GM19043 (cell line): Measurements from ENCODE around the gene SDK1.

Experiments used
- ATAC-seq: cut with Tn5 transposase; IDR thresholded peaks from one replicate; pipeline ENCODE4 v1.9.1; 2021; ENCODE audit warnings: low read depth; ENCODE audit not compliant: unreplicated experiment

The SDK1 gene

DNA sequence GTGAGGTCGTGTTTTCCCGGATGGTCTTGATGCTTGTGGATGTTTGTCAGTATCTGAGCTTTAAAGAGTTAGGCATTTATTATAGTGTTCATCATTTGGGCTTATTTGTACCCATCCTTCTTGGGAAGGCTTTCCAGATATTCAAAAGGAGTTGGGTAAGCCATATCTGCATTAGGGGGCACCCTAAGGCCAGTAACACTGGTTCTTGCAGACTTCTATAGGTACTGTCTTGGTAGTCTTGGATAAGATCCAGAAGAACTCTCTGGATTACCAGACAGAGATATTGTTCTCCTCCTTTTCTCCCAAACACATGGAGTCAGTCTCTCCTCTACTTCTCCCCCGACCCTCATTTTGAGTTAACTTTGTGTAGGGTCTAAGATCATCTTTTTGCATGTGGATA lies 92.8 kb downstream of the SDK1 start:
- no peak for ATAC-seq

DNA sequence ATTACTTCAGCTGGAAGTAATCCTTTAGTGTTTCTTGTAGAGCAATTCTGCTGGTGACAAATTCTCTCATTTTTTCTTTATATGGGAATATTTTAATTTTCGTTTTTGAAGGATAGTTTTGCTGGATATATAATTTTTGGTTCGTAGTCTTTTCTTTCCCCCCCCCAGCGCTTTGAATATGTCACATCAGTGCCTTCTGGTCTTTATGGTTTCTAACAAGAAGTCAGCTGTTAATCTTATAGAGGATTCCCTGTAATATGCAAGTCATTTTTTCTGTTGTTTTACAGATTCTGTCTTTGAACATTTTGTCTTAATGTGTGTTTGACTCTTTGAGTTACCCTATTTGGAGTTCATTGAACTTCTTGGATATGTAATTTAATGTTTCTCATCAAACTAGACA lies 96.3 kb downstream of the SDK1 start:
- ATAC-seq = no peak

DNA sequence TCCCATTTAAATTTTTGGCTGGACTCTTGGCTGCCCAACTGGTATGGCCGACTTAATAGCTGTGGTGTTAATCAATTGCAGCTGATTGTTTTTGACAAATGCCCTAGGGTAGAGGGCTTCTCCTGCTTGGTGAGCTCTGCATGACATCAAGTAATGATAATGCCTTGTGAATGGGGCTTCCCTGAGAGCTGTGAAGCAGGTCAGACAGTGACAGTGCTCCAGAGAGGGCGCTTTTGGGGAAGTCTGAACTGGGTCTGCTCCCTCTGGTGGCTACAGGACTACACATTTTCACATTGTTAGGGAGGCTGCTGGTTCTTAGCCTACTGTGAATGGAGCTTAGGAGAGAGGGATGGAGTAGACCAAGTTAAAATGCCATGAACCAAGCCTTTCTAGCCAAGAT lies 98.8 kb downstream of the SDK1 start:
- ATAC-seq = no peak

DNA sequence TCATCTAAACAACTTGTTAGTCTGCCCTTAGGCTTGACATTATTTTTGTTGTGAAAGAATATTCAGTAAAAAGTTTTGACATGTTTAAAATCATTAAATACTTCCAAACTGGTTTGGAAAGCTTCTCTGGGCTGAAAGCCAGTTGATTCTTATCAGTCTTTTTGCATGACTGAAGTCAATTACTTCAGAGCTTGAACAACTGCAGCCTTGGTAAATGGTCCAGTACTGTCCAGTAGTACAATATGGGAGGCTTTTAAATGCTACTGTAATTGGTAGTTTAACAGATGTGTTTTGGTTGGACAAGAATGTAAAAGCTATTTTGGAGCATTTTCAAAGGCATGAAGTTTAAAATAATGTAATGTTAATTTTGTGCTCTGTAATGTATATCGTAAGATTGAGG lies 103.4 kb downstream of the SDK1 start:
- no peak for ATAC-seq

DNA sequence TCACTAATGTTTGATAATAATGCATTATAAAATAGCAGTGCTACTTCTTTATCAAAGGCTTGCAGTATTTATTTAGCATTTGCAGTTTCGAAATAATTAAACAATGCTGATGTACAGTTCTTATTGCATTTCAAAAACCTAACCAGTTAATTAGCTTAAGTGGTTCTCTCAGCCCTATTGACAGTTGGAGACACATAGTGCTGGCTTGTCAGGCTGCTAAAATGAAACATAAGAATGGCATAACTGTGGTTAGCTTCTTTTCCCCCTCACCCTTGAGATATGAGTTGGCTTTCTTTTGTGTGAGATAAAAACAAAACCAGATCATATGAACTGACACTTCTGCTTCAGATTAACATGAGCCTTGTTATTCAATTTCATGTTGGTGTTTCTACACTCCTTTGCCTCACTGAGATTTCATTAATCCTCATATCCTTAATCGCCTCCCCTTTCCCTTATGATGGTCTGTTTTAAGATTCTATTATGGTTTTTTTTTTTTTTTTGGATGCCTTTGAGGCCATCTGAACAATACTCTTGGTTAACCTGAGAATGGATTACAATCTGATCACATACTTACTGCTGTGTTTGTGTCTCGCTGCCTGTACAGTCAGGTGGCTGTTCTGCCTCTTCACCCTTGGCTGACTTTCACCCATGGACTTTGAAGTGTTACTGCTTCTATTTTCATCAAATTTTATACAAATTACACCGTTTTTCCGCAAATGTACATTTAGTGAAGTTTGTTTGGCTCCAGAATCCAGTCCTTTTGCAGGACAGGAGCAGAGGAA lies 108.0 kb downstream of the SDK1 start:
- no peak for ATAC-seq

DNA sequence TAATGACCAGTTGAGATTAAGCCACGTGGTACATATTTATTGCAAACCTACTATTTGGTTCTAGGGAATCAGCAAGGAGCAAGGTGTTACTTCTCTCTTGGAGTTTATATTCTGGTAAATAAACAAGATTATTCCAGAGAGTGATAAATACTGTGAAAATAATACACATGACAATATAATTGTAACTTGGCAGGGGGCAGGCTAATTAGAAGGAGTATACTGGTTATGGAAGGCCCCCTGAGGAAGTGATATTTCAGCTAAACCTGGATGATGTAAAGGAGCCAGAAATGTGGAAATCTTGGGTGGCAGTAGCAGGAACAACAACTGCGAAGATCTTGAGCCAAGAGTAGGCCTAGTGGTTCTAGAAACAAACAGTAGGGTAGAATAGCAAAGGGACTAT lies 111.8 kb downstream of the SDK1 start:
- ATAC-seq = no peak

DNA sequence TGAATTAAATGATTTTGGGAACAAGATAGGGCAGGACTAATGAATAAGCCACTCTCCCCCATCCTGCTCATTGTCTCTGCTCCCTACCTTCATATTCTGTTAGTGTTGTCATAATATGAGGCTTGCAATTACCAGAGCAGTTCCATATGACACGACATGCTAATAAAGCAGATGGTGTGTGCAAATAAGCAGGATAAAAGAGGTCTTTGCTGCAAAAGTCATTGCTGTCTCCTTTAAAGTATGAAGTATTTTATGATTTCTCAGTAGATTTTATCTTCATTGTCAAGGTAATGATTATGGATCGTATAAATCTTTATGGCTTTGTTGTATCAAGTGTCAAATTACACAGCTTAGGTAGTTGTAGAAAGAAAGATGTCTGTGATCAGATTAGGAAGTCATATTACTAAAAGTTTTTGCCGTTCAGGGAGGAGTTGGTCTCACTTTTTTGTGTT lies 114.8 kb downstream of the SDK1 start:
- ATAC-seq = no peak

DNA sequence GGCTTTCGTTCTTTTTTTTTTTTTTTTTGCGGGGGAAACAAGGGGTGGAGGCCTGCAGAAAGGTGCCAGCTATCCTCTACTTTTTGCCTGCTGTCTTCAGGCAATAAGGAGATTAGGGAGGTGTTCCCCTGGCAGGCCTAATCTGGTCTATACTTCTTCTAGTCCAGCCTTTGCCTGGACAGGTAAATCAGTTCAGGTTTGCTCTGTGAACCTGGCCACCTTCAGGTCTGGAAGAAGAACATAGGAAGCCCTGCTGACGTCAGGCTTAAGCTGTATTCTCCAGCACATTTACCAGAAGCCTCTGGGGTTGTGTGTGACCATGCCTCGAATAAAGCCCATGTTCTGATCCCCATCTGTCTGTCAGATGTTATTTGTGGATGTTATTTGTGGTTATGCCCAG lies 115.4 kb downstream of the SDK1 start:
- no peak for ATAC-seq

DNA sequence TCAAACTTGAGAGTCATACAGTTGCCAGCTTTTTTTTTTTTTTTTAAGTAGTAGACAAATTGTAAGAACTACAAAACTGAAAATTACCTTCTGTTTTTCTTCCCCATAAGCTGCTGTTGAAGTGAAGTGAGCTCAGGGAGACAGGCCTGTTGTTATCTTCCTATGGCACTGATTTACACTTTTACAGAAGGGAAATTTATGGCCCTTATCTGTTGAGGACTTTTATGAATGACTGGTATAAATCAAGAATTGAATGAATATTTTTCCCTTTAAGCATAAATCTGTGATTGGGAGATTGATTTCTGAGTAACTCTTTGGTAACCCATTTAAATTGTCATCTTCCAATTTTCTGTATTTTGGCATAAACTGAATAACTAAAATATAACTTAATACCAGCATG lies 124.0 kb downstream of the SDK1 start:
- no peak for ATAC-seq

DNA sequence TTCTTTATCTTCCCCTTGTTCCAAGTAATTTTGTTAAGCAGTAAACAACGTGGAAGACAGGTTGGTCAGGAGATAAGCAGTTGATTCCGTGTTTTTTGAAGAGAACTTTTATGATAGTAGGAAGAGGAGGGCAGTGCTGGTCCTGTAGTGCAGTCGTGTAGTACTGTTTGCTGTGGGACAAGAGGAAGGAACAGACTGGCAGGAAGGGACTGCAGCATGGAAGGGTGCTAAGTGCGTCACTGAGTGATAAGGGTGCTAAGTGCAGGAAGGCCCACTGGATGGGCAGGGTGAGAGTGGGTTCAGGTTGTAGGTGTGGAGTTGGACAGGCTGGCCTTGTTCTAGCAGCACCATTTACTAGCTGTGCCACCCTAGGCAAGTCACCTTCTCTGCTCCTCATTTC lies 125.0 kb downstream of the SDK1 start:
- no peak for ATAC-seq

DNA sequence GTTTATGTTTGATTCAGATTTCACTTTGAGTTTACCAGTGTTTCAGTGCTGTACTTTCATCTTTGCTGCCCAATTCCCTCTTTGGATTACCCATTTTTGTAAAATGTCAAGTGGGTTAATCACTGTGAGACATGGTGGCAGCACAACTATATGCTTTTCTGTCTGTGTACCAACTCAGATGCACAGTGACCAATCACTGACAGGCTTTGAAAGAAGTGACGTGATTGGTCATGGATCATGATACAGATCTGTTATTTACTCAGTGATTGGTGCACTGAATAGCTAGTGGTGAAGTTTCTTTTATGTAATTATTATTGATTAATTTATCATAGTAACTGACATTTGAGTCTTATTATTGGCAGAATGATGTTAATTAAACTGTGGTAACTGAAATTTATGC lies 126.9 kb downstream of the SDK1 start:
- no peak for ATAC-seq

DNA sequence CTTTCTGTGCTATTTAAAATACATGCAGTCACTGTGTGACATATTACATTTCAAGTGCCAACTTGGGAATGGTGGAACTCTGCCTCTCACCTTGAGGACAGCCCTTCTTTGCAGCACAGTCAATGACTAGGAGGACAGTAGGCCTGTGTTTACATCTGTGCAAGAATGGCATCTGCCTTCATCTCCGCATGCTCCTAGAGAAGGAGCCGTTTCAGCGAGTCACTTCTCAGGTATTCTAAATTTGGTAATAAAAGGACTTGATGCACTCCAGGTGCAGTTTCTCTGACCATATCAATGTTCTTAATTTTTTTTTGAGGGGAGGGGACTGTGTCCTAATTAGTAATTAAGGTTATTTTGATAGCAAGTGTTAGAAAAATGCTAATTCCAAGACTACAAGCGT lies 128.9 kb downstream of the SDK1 start:
- no peak for ATAC-seq

DNA sequence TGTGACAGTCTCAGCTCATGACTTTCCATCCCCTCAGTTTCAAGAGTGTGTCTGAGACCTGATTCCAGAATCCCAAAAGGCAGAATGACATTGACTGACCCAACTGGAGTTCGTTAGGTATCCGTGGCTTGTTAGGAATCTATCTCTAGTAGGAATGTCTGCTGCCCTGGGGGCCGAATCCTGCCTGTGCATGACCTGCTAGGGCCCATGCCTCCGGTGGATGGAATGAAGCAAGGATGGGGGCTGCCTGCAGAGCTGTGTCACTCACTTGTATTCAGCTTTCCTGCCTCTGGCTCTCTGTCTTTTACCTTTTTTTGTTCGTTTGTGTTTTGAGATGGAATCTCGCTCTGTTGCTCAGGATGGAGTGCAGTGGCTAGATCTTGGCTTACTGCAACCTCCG lies 129.5 kb downstream of the SDK1 start:
- ATAC-seq = no peak

DNA sequence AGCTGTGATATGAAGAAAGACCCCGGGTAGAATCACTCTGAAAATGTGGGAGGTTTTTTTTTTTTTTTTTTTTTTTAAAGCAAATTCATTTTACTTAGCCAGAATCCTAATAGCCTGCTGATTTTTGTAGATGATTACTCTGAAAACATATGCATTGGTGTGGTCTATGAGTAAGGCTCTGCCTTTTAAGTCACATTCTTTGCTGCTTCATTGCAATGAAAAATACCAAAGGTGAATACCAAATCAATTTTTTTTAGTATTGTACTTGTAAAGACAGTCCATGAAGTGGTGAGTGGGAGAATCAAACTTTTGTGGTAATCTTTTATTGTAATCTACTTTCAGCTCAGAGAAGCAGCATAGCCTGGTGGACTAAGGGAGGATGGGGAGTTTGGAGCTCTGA lies 130.3 kb downstream of the SDK1 start:
- ATAC-seq = no peak

DNA sequence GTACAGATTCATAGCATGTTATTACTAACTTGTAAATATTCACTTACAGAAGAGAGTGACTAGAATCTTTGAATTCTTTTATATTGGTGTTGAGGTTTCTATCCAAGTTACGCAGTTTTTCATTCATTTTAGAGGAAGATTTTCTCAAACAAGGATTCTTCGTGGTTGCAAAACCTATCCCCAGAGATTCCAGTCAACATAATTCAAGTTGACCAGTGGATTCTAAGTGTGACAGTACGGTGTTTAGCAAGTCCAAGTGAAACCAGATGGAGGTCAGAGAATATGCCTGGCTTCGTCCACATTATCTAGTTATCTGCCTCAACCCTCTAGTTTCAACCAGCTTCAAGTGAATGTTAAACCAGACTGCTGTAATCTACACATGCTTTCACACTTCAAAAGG lies 131.9 kb downstream of the SDK1 start:
- ATAC-seq = no peak

DNA sequence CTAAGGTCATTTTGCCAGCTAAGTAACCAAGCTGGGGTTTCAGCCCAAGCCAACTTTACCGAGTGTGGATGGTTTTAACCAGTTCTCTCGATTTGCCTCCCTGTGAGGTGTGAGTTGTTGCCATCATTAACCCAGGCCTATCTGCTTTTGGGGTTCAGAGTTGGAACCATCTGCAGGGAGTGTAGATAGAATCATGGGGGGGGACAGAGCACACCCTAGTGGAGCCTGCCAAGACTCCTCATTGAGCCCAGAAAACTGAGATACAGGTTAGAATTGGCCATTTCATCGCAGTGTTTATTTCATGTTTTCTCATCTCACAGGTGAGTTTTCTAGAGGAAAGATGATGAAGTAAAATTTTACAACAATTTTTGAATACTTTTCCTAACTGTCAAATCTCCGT lies 133.6 kb downstream of the SDK1 start:
- ATAC-seq = no peak

DNA sequence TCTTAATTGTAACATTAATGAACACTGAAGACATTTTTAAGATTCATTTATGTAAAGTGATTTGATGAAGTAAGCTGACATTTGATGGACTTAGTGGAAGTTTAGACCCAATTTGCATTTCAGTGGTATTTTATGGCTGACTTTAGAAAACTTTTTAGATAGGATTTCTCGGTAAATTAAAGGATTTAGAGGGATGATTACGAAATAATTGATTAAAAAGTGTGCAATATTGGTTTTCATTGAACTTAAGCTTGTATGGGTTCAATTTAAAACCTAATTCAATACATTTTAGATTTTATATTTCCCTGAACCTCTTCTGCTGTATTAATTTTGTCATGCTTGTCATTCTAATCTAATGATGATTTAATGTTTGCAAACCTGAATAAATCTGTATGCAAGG lies 135.1 kb downstream of the SDK1 start:
- ATAC-seq = no peak

DNA sequence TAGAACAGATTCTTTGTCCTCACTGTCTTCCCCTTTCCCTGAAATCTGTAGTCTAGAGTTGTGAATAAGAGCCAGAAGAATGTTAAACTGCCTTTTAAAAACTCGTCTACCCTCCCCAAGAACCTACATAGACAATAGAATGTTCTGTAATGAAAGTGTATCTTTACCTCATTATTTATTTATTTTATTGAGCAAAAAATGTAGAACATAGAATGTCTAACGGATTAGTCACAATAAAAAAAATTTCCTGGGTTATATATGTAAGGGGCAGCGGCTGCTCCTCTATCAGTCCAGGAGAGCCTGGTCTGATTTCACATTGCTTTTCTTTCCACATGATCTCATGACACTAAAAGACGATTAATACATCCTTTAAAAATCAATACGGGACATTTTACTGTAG lies 135.7 kb downstream of the SDK1 start:
- ATAC-seq = no peak

DNA sequence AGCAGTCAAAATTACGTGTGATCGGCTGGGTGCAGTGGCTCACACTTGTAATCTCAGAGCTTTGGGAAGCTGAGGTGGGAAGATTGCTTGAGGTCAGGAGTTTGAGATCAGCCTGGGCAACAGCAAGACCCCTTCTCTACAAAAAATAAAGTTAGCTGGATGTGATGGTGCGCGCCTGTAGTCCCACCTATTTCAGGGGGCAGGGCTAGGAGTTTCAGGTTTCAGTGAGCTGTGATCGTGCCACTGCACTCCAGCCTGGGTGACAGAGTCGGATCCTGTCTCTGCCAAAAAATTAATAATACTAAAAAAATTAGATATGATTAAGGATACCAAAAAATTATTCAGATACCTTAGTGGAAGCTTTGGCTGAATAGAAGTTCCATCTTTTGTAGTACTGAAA lies 136.4 kb downstream of the SDK1 start:
- ATAC-seq = no peak

DNA sequence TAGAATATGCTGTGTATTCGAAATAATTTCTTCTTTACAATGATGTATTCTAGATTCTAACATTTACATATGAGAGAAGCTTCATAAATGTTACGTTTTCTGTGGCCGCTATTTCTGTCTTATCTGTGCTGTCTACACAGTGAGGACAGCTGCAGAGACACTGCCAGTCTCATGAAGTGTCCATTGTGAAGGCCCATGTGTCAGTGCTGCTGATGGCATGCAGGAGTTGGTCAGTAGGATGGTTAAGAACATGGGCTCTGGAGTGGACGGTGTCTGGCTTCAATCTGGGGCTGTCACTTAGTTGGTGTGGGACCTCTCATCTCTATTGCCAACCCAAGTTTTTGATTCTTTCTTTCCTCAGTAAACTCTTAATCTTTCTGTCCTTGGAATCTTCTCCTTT lies 137.3 kb downstream of the SDK1 start:
- ATAC-seq = no peak

DNA sequence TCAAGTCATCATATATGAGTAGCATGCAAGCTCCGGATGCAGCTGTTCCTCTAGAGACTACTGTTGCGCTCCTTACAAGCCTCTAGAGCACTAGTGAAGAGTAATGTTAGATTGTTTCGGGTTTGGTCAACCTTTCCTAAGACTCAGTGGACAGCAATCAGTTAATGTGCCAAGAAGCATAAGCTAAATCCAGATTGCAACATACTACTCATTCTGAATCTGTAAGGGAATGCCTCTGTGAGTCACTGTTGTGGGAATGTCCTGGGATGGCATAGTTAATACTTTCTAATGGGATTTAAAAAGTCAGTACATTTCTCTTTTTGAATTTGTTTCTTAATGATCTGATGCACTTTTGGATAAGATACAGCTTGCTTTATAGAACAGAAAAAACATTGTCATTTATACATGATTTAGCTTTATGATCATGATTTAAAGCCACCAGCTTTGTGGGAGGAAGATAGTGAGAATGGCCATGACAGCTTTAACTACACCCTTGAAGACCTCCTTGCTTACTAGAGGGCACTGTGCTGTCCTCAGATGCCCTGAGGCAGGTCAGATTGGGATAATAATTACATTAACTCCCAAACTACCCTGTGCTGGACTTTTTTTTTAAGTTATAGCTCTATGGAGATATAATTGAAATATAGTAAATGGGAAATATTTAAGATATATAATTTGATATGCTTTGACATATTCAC lies 138.4 kb downstream of the SDK1 start:
- no peak for ATAC-seq

DNA sequence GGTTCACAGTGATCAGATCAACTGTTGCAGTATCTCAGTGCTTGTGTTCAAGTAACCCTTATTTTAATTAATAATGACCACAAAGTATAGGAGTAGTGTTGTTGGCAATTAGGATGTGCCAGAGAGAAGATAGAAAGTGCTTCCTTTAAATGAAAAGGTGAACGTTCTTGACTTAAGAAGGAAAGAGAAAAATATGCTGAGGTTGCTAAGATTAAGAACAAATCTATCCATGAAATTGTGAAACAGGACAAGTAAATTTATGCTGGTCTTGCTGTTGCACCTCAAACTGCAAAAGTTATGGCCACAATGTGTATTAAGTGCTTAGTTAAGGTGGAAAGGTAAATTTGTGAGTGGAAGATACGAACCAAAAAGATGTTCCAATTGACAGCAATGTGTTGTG lies 139.5 kb downstream of the SDK1 start:
- no peak for ATAC-seq
